Measurements from ENCODE around the gene CXCL3.

DNA sequence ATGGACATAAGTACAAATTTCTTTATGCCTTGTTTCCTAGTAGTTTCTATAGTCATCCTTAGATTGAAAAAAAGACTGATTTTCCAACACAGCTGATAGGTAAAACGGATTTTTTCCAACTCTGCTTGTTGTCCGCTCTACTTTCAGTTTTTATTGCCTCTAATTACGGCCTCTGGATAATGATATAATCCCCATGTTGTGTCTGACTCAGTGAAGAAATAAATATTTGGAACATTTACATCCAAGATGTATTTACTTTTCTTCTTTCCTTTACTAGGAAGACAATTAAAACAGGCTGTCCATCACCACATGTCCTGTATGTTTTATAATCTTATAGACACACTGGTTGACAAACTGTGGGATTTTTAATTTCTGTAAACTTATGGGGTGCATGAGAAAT lies 6.8 kb upstream of the CXCL3 start:
- TF ChIP-seq, protein P1, sequence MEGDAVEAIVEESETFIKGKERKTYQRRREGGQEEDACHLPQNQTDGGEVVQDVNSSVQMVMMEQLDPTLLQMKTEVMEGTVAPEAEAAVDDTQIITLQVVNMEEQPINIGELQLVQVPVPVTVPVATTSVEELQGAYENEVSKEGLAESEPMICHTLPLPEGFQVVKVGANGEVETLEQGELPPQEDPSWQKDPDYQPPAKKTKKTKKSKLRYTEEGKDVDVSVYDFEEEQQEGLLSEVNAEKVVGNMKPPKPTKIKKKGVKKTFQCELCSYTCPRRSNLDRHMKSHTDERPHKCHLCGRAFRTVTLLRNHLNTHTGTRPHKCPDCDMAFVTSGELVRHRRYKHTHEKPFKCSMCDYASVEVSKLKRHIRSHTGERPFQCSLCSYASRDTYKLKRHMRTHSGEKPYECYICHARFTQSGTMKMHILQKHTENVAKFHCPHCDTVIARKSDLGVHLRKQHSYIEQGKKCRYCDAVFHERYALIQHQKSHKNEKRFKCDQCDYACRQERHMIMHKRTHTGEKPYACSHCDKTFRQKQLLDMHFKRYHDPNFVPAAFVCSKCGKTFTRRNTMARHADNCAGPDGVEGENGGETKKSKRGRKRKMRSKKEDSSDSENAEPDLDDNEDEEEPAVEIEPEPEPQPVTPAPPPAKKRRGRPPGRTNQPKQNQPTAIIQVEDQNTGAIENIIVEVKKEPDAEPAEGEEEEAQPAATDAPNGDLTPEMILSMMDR (IDR thresholded peaks at IDR 0.05), result no peak
- TF ChIP-seq POLR2A (IDR thresholded peaks at IDR 0.05), result no peak
